Choroid plexus epithelial cell (primary cell): ENCODE results near the gene SPECC1.

Experiments used
- DNase-seq: peaks from one replicate; pipeline ENCODE4 v3.0.0-alpha.2; 2010; ENCODE audit warnings: low read depth
- H3K4me3 ChIP-seq: 2 replicates; pipeline ENCODE4 v1.5.1; 2011; ENCODE audit warnings: low read depth, mild to moderate bottlenecking, control low read depth, low read length, moderate library complexity
- TF ChIP-seq, protein P1 (sequence below): conservative IDR thresholded peaks from 2 replicates; pipeline ENCODE4 v1.5.1; 2011; ENCODE audit warnings: low read depth, mild to moderate bottlenecking, control low read depth, inconsistent platforms, low read length, moderate library complexity

Gene SPECC1

DNA sequence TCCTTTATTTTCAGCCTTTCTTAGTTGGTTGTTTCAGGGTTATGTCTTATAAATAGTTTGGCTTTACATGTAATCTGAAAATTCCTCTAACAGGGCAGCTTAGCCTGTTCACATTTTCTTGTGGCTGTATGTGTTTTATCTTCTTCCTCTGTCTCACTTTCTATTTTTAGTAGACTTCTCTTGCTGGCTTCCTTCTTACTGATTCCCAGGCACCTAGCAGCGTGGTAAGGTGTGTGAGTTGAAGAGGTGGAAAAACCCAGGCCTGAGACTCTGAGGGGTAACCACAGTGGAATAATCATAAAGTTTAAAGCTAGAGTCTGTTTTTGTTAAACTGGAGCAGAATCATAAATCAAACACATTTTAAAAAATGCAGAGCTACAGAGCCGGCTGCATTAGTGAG is 267.3 kb downstream of the SPECC1 start:
- no peak overlapping the region for H3K4me3 ChIP-seq

DNA sequence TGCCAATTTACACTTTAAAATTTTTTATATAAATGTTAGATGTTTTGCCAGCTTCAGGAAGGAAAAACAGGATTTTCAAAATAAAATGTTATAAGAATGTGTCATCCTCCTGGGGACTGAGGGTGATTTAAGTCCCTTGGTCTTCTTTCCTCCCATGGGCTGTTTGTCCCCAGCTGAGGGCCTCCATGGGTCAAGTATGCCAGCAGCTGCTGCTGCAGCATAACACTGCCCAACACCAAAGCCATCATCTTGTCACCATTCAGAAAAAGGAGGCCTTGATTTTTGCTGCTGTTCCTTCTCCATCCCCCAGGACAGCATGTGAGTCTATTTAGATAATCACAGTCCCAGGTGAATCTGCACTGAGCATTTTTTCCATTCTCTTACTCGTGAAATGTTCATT is 269.6 kb downstream of the SPECC1 start:
- TF ChIP-seq, protein P1, sequence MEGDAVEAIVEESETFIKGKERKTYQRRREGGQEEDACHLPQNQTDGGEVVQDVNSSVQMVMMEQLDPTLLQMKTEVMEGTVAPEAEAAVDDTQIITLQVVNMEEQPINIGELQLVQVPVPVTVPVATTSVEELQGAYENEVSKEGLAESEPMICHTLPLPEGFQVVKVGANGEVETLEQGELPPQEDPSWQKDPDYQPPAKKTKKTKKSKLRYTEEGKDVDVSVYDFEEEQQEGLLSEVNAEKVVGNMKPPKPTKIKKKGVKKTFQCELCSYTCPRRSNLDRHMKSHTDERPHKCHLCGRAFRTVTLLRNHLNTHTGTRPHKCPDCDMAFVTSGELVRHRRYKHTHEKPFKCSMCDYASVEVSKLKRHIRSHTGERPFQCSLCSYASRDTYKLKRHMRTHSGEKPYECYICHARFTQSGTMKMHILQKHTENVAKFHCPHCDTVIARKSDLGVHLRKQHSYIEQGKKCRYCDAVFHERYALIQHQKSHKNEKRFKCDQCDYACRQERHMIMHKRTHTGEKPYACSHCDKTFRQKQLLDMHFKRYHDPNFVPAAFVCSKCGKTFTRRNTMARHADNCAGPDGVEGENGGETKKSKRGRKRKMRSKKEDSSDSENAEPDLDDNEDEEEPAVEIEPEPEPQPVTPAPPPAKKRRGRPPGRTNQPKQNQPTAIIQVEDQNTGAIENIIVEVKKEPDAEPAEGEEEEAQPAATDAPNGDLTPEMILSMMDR = no peak
- H3K4me3 ChIP-seq = no peak overlapping the region
- no peak for DNase-seq

More for the DNA sequence above, 267.3 kb downstream of the SPECC1 start:
- TF ChIP-seq, protein P1 = no peak
- no peak for DNase-seq

DNA sequence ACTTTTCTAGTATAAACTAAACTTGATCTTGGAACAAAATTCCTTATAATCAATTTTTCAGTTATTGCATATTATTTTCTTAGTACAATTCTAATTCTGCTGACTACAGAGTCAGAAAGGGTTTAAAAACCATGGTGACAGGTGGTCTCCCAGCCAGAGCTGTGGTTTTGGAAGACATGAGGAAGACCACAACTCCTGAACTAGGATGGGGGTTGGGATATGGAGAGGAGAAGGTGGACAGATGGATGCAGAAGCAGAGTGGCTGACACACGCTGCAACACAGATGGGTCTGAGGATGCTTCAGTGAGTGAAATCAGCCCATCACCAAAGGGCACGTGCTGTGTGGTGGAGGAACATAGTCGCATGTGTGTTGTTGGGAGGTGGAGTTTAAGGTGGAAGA is 270.5 kb downstream of the SPECC1 start:
- TF ChIP-seq, protein P1 = no peak
- no peak for DNase-seq
- H3K4me3 ChIP-seq = no peak overlapping the region

DNA sequence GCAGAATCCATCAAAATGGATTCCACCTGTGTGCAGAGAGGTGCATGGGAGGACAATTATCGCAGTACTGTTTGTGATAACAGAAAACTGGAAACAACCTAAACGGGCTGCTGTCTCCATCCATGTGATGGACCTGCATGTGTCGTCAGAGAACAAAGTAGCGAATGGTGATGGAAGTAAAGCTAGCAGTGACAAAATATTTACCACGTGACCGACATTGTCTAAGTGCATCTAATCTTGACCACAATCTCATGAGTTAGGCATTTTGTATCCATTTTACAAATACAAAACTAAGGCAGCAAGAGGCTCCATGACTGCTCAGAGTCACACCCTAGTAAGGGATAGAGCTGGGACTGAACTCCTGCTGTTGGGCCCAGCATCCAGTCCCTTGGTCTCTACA is 270.9 kb downstream of the SPECC1 start:
- no peak overlapping the region for H3K4me3 ChIP-seq
- TF ChIP-seq, protein P1 = no peak
- no peak for DNase-seq

DNA sequence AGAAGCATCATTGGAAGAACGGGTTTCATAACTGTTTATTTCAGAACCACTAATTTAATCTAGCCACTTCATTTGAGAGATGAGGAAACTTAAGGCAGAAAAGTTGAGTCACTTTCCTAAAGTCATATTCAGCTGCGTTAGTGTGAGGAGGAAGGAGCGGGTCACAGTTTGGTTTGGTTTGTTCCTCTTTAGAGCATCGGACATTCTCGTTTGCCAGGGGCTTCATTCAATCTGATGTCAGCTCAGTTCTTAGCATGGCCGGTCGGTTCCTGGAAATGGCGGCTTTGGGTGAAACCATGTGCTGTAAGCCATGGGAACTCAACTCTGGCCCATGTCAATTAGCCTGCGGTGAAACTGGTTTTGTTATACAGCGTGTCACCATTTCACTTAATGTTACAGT is 271.7 kb downstream of the SPECC1 start:
- H3K4me3 ChIP-seq = no peak overlapping the region
- DNase-seq = no peak
- TF ChIP-seq, protein P1 = no peak

DNA sequence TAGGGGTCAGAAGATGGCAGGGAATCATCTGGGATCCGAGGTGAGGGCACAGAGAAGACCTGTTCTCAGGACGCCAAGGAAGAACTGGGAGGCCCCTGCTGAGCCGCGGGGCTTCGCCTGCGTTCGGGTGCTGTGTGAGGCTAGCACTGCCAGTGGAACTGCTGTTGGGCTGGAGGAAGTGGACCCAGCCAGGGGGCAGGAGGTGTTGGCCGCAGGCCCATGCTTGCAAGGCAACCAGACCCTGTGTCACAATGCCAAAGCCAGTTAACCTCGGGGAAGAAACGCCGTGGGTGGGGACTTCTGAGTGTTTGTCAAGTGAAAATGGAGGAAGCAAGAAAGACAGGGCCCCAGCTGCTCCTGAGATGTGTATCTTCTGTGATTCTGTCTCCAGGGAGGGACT is 272.7 kb downstream of the SPECC1 start:
- no peak overlapping the region for H3K4me3 ChIP-seq
- TF ChIP-seq, protein P1 = no peak
- peak; percentile 37 for DNase-seq

DNA sequence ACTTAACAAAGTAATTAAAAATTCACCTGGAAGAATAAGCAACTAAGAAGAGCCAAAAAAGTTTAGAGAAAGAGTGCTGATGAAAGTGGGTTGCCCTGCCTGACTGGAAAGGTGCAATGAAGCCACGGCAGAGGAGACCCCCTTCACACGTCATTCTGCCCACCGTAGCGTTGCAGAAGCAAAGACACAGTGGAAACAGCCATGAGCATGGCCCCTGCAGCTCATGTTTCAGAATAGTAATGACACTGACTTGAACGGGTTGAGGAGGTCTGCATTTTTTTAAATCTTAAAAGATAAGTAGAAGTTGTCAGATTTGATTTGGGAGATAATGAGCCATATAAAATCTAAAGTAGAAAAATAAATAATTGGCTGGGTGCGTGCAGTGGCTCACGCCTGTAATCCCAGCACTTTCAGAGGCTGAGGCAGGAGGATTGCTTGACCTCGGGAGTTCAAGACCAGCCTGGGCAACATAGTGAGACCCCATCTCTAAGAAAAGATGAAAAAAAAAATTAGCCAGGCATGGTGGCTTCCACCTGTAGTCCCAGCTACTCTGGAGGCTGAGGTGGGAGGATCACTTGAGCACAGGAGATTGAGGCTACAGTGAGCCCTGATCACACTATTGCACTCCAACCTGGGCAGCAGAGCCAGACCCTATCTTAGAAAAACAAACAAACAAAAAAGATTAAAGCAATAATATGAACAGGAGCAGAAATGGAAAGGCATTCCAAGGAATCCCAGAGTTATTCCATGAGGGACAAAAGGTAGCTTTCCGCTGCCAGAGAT is 273.6 kb downstream of the SPECC1 start:
- no peak overlapping the region for H3K4me3 ChIP-seq
- TF ChIP-seq, protein P1 = no peak
- no peak for DNase-seq
